Measurements from ENCODE around the gene ELP5. TPM values are rescaled to one million over a fixed set of nuclear protein-coding genes. Genes with fewer than 3 reads are reported as not detected.

ELP5 gene
- total RNA-seq, 1 donor from 2014 or later = 20.8 TPM

- DNase-seq (ENCODE audit: low read depth) = no peak
- Histone ChIP-seq H3K27me3 (ENCODE audit: control insufficient read depth, insufficient read depth, low read length) (peaks cover 47% of the 10 kb centered on the region), H3K36me3 (ENCODE audit: control insufficient read depth, insufficient read depth, low read length) (no peaks in the 10 kb centered on the region), H3K4me3 (ENCODE audit: low read depth, low read length) (peak overlapping the region; percentile 31)
- no peak for TF ChIP-seq CTCF (IDR thresholded peaks at IDR 0.05; ENCODE audit: insufficient read depth, low read length, poor library complexity, severe bottlenecking)
Observed at GRCh38 chr17:7281953-7282751, 30.1 kb downstream of the ELP5 start.

GRCh38 chr17:7282752-7283321 is 30.8 kb downstream of the ELP5 start:
- no peaks in the 10 kb centered on the region for H3K36me3 ChIP-seq (ENCODE audit: control insufficient read depth, insufficient read depth, low read length)
- no peak for TF ChIP-seq CTCF (IDR thresholded peaks at IDR 0.05; ENCODE audit: insufficient read depth, low read length, poor library complexity, severe bottlenecking)
- H3K4me3 ChIP-seq (ENCODE audit: low read depth, low read length) = no peak overlapping the region
- DNase-seq (ENCODE audit: low read depth) = no peak
- H3K27me3 ChIP-seq (ENCODE audit: control insufficient read depth, insufficient read depth, low read length) = peaks cover 50% of the 10 kb centered on the region

GRCh38 chr17:7283471-7284216 is 31.6 kb downstream of the ELP5 start:
- Histone ChIP-seq H3K36me3 (ENCODE audit: control insufficient read depth, insufficient read depth, low read length) (no peaks in the 10 kb centered on the region), H3K27me3 (ENCODE audit: control insufficient read depth, insufficient read depth, low read length) (peaks cover 56% of the 10 kb centered on the region), H3K4me3 (ENCODE audit: low read depth, low read length) (no peak overlapping the region)
- no peak for DNase-seq (ENCODE audit: low read depth)
- TF ChIP-seq CTCF (IDR thresholded peaks at IDR 0.05; ENCODE audit: insufficient read depth, low read length, poor library complexity, severe bottlenecking) = no peak

GRCh38 chr17:7284911-7285310 is 32.9 kb downstream of the ELP5 start:
- TF ChIP-seq CTCF (IDR thresholded peaks at IDR 0.05; ENCODE audit: insufficient read depth, low read length, poor library complexity, severe bottlenecking) = no peak
- H3K4me3 ChIP-seq (ENCODE audit: low read depth, low read length) = no peak overlapping the region
- H3K36me3 ChIP-seq (ENCODE audit: control insufficient read depth, insufficient read depth, low read length) = no peaks in the 10 kb centered on the region
- H3K27me3 ChIP-seq (ENCODE audit: control insufficient read depth, insufficient read depth, low read length) = peaks cover 63% of the 10 kb centered on the region
- DNase-seq (ENCODE audit: low read depth) = no peak

- TF ChIP-seq CTCF (IDR thresholded peaks at IDR 0.05; ENCODE audit: insufficient read depth, low read length, poor library complexity, severe bottlenecking) = no peak
Observed at GRCh38 chr17:7285679-7286078, 33.7 kb downstream of the ELP5 start.

More at GRCh38 chr17:7285679-7286078, 33.7 kb downstream of the ELP5 start:
- Histone ChIP-seq H3K36me3 (ENCODE audit: control insufficient read depth, insufficient read depth, low read length) (no peaks in the 10 kb centered on the region), H3K27me3 (ENCODE audit: control insufficient read depth, insufficient read depth, low read length) (peaks cover 67% of the 10 kb centered on the region), H3K4me3 (ENCODE audit: low read depth, low read length) (no peak overlapping the region)
- DNase-seq (ENCODE audit: low read depth) = no peak

Measured in kidney epithelial cell (primary cell).